SU-DHL-6 (cell line): ENCODE measurements around the gene EXOC3L4.

Experiments used
- H2AFZ ChIP-seq: fragments of 200-600 bp; sonication (generic); 2 replicates; pipeline ENCODE4 v1.6.1; 2014; ENCODE audit warnings: low read depth, mild to moderate bottlenecking, moderate library complexity, mixed read lengths, antibody characterized with exemption, low read length; ENCODE audit not compliant: severe bottlenecking
- H3F3A ChIP-seq: fragments of 200-600 bp; shearing (Covaris generic); 2 replicates; pipeline ENCODE4 v1.6.0; 2016; ENCODE audit warnings: antibody characterized with exemption, mild to moderate bottlenecking; ENCODE audit not compliant: insufficient read depth
- H3K27ac ChIP-seq: fragments of 200-600 bp; sonication (generic); 2 replicates; pipeline ENCODE4 v1.5.1; 2016; ENCODE audit warnings: low read depth, mild to moderate bottlenecking, low read length, moderate library complexity, mixed read lengths
- H3K27me3 ChIP-seq: fragments of 200-600 bp; sonication (generic), shearing (Covaris generic); 2 replicates; pipeline ENCODE4 v1.6.0; 2014; ENCODE audit warnings: mild to moderate bottlenecking, low read length
- H3K36me3 ChIP-seq: fragments of 200-600 bp; sonication (generic); 2 replicates; pipeline ENCODE4 v1.6.1; 2014; ENCODE audit warnings: mild to moderate bottlenecking, low read length, mixed read lengths
- H3K4me2 ChIP-seq: fragments of 300-600, 200-600 bp; shearing (Covaris generic), sonication (generic); 2 replicates; pipeline ENCODE4 v1.6.0; 2014; ENCODE audit warnings: low read length, low read depth, mild to moderate bottlenecking; ENCODE audit not compliant: poor library complexity, severe bottlenecking
- H3K4me3 ChIP-seq: fragments of 200-600 bp; sonication (generic); 2 replicates; pipeline ENCODE4 v1.5.1; 2014; ENCODE audit warnings: antibody characterized with exemption, low read length, mild to moderate bottlenecking, mixed read lengths; ENCODE audit not compliant: insufficient read depth, poor library complexity, severe bottlenecking
- H3K79me2 ChIP-seq: fragments of 200-600 bp; sonication (generic); 2 replicates; pipeline ENCODE4 v1.6.1; 2014; ENCODE audit warnings: mild to moderate bottlenecking, low read length, moderate library complexity; ENCODE audit not compliant: insufficient read depth
- H3K9ac ChIP-seq: fragments of 200-600 bp; sonication (generic); 2 replicates; pipeline ENCODE4 v1.7.0; 2014; ENCODE audit warnings: mild to moderate bottlenecking, low read length
- H3K9me2 ChIP-seq: fragments of 200-600 bp; sonication (generic); replicated peaks from 2 replicates; pipeline ENCODE4 v1.6.1; 2014; ENCODE audit warnings: low read length; ENCODE audit not compliant: insufficient read depth
- H3K9me3 ChIP-seq: fragments of 200-600 bp; sonication (generic); 2 replicates; pipeline ENCODE4 v1.6.1; 2014; ENCODE audit warnings: low read length, mixed read lengths; ENCODE audit not compliant: insufficient read depth
- H4K20me1 ChIP-seq: fragments of 200-600 bp; sonication (generic); 2 replicates; pipeline ENCODE4 v1.6.1; 2014; ENCODE audit warnings: low read depth, mild to moderate bottlenecking, antibody characterized with exemption, low read length, moderate library complexity, mixed read lengths
- EZH2phosphoT487 ChIP-seq: fragments of 200-600 bp; sonication (generic), shearing (Covaris generic); conservative IDR thresholded peaks from 2 replicates; pipeline ENCODE4 v1.6.1; 2018; ENCODE audit warnings: mild to moderate bottlenecking, antibody characterized with exemption, low read length, moderate library complexity, mixed read lengths
- TF ChIP-seq, protein P1 (sequence below): fragments of 200-600 bp; sonication (generic); IDR thresholded peaks from one replicate; pipeline ENCODE4 v1.5.1; 2017; ENCODE audit warnings: antibody characterized with exemption, mild to moderate bottlenecking, low read length, moderate library complexity; ENCODE audit not compliant: insufficient read depth, poor library complexity, severe bottlenecking

EXOC3L4 gene

DNA sequence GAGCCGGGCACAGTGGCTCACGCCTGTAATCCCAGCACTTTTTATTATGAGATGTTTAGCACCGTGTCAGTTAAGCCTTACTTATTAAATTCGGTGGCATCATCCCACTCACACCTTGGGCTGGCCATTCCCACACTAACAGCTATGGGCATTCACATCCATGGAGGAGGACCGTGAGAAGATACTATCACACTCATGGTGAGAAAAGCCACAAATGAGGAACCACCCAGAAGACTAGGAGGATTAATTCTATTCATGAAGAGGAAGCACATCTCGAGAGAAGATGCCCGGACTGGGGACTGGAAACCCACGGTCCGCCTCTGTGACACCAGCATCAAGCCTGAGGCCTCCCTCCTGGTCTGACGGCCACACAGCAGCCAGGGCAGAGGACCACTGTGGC lies 42.1 kb upstream of the EXOC3L4 start:
- Histone ChIP-seq H3K4me2 (no peak overlapping the region), H3K27ac (no peak overlapping the region), H3K79me2 (no peaks in the 10 kb centered on the region), H3K36me3 (no peaks in the 10 kb centered on the region), H3K9me3 (no peaks in the 10 kb centered on the region), H3F3A (no peaks in the 10 kb centered on the region), H3K4me3 (no peak overlapping the region), H3K9ac (no peak overlapping the region), H4K20me1 (no peaks in the 10 kb centered on the region), H3K27me3 (no peaks in the 10 kb centered on the region), H3K9me2 (no peaks in the 10 kb centered on the region), H2AFZ (no peak overlapping the region)
- TF ChIP-seq EZH2phosphoT487: no peak
- TF ChIP-seq, protein P1, sequence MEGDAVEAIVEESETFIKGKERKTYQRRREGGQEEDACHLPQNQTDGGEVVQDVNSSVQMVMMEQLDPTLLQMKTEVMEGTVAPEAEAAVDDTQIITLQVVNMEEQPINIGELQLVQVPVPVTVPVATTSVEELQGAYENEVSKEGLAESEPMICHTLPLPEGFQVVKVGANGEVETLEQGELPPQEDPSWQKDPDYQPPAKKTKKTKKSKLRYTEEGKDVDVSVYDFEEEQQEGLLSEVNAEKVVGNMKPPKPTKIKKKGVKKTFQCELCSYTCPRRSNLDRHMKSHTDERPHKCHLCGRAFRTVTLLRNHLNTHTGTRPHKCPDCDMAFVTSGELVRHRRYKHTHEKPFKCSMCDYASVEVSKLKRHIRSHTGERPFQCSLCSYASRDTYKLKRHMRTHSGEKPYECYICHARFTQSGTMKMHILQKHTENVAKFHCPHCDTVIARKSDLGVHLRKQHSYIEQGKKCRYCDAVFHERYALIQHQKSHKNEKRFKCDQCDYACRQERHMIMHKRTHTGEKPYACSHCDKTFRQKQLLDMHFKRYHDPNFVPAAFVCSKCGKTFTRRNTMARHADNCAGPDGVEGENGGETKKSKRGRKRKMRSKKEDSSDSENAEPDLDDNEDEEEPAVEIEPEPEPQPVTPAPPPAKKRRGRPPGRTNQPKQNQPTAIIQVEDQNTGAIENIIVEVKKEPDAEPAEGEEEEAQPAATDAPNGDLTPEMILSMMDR: no peak

DNA sequence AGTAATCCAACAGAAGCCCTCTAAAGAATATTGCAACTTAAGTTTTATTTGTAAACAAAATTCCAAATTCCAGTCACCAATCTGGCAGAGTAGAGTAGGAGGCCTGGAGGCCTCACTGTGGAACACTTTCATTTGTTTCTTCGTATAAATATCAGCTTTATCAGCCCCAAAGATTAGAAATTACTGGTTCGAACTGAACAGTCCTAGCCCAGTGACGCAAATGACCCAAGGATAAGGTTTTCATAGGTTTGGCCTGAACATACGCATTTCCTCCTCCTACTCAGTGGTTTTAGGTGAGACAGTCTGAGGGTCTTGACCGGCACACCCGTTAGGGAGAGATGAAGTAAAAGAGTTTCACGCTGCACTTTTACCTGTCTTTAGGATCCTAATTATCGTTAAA lies 38.8 kb upstream of the EXOC3L4 start:
- Histone ChIP-seq H3K79me2 (no peaks in the 10 kb centered on the region), H3K9me3 (no peaks in the 10 kb centered on the region), H3K27me3 (no peaks in the 10 kb centered on the region), H3K9ac (no peak overlapping the region), H3K4me2 (no peak overlapping the region), H3F3A (no peaks in the 10 kb centered on the region), H2AFZ (no peak overlapping the region), H3K9me2 (no peaks in the 10 kb centered on the region), H3K4me3 (no peak overlapping the region), H3K27ac (no peak overlapping the region), H4K20me1 (no peaks in the 10 kb centered on the region), H3K36me3 (no peaks in the 10 kb centered on the region)
- TF ChIP-seq, protein P1: no peak
- no peak for TF ChIP-seq EZH2phosphoT487

DNA sequence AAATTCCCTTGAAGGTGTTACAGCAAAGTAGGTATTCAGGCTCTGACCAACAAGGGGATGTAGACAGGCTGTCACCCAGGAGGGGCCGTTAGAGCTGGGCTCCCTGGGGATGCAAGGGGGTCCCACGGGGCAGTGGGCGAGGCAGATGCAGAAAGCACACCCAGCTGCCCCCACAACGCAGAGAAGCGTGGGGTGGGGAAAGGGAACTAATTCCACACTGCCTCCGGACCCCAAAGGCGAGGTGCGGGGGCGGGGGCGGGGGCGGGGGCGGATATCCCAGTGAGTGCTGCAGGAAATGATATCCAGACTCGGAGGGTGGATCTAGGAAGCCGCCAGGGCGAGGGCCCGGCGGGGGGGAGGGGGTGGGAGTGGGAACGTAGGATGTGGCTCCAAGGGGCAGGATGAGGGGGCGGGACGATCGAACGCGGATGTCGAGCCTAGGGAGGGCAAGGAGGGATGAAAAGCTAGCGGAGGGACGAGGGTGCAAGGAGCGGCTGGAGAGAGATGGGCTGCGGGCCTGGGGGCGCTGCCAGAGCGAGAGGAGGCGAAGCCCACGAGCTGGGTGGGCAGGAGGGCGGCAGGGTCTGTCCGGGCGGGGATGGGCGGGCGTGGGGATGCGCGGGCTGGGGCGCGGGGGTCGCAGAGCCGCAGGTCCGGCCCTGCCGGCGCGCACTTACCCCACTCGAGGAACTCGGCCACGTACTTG lies 38.0 kb upstream of the EXOC3L4 start:
- H3K9ac ChIP-seq: no peak overlapping the region
- H2AFZ ChIP-seq: no peak overlapping the region
- no peak overlapping the region for H3K27ac ChIP-seq
- no peak overlapping the region for H3K4me2 ChIP-seq
- no peaks in the 10 kb centered on the region for H3K9me2 ChIP-seq
- no peaks in the 10 kb centered on the region for H3K9me3 ChIP-seq
- H3F3A ChIP-seq: no peaks in the 10 kb centered on the region
- no peaks in the 10 kb centered on the region for H3K79me2 ChIP-seq
- H4K20me1 ChIP-seq: no peaks in the 10 kb centered on the region
- no peak overlapping the region for H3K4me3 ChIP-seq
- TF ChIP-seq, protein P1: no peak
- no peak for TF ChIP-seq EZH2phosphoT487
- no peaks in the 10 kb centered on the region for H3K36me3 ChIP-seq
- no peaks in the 10 kb centered on the region for H3K27me3 ChIP-seq
